ENCODE measurements around the gene SPATA31D3. TPM values are rescaled to one million over a fixed set of nuclear protein-coding genes. Genes with fewer than 3 reads are reported as not detected.

Gene SPATA31D3
- total RNA-seq, 2 donors from 2014 or later, result not detected

GRCh38 chr9:81955625-81956024 lies 12.3 kb downstream of the SPATA31D3 start:
- Histone ChIP-seq H3K36me3 (ENCODE audit: control insufficient read depth, insufficient read depth, low read length) (no peaks in the 10 kb centered on the region), H3K9ac (ENCODE audit: extremely low read depth, low read length, poor library complexity, severe bottlenecking) (no peak overlapping the region), H3K27me3 (ENCODE audit: control insufficient read depth, insufficient read depth, low read length, poor library complexity, severe bottlenecking) (no peaks in the 10 kb centered on the region), H3K27ac (ENCODE audit: low read depth, low read length) (no peak overlapping the region), H3K9me3 (ENCODE audit: control insufficient read depth, low read length) (peaks cover 15% of the 10 kb centered on the region), H3K4me1 (ENCODE audit: control insufficient read depth, insufficient read depth, low read length) (no peaks in the 10 kb centered on the region), H3K4me3 (ENCODE audit: low read length) (no peak overlapping the region)
- peaks cover 2% of the 10 kb centered on the region for H3K36me3 Mint-ChIP-seq (ENCODE audit: low read depth)
- H3K4me1 Mint-ChIP-seq, result no peaks in the 10 kb centered on the region
- no peak for DNase-seq
- no peak overlapping the region for H3K27ac Mint-ChIP-seq
- H3K9me3 Mint-ChIP-seq, result peaks cover 35% of the 10 kb centered on the region
- H3K27me3 Mint-ChIP-seq (ENCODE audit: insufficient read depth), result peaks cover 1% of the 10 kb centered on the region
- TF ChIP-seq, protein P1, sequence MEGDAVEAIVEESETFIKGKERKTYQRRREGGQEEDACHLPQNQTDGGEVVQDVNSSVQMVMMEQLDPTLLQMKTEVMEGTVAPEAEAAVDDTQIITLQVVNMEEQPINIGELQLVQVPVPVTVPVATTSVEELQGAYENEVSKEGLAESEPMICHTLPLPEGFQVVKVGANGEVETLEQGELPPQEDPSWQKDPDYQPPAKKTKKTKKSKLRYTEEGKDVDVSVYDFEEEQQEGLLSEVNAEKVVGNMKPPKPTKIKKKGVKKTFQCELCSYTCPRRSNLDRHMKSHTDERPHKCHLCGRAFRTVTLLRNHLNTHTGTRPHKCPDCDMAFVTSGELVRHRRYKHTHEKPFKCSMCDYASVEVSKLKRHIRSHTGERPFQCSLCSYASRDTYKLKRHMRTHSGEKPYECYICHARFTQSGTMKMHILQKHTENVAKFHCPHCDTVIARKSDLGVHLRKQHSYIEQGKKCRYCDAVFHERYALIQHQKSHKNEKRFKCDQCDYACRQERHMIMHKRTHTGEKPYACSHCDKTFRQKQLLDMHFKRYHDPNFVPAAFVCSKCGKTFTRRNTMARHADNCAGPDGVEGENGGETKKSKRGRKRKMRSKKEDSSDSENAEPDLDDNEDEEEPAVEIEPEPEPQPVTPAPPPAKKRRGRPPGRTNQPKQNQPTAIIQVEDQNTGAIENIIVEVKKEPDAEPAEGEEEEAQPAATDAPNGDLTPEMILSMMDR (conservative IDR thresholded peaks at IDR 0.05), result no peak
- no peak overlapping the region for H3K4me3 Mint-ChIP-seq

DNA sequence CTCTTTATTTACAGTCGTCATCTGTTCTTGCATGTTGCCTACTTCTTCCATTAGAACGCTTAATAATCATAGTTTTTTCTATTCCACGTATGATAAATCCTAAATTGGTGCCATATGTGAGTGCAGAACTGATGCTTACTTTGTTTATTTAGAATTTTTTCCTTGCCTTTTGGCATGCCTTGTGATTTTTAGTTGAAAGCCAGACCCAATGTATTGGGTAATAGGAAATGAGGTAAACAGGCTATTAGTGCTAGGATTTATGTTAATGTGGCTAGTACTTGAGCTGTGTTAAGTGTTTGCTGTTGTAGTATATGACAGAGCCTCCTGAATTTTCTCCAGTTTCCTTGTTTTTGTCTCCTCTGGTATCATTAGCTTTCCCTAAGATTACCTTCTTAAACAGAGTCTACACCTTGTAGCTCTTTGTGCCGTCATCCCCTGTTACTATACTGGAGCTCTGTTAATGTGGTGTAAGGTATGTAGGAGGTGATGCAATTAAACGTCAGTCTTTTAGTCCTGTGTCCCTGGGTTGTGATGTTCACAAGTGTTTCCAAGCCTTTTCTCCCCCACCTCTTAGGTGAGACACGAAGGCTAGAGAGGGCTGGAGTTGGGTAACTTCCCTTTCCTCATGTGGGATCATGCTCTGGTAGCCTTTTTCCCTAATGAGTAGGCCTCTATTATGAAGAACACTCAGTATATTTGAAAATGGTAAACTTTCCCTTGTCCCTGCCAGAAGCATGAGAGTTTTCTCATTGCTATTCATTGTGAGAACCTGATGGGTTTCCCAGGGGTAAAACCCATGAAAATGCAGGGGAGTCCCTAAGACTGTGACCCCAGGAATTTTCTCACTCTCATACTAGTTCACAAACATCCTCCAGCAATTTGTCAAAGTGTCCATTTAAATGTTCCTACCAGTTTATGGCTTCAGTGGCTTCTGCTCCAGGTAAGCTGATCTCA lies 21.2 kb downstream of the SPATA31D3 start:
- H3K27me3 ChIP-seq (ENCODE audit: control insufficient read depth, insufficient read depth, low read length, poor library complexity, severe bottlenecking), result no peaks in the 10 kb centered on the region
- Mint-ChIP-seq H3K27me3 (ENCODE audit: insufficient read depth) (peaks cover 9% of the 10 kb centered on the region), H3K36me3 (ENCODE audit: low read depth) (no peaks in the 10 kb centered on the region), H3K9me3 (peaks cover 3% of the 10 kb centered on the region), H3K4me3 (no peak overlapping the region), H3K27ac (no peak overlapping the region), H3K4me1 (no peaks in the 10 kb centered on the region)
- H3K36me3 ChIP-seq (ENCODE audit: control insufficient read depth, insufficient read depth, low read length), result no peaks in the 10 kb centered on the region
- H3K27ac ChIP-seq (ENCODE audit: low read depth, low read length), result no peak overlapping the region
- H3K9me3 ChIP-seq (ENCODE audit: control insufficient read depth, low read length), result no peaks in the 10 kb centered on the region
- no peak for DNase-seq
- H3K4me3 ChIP-seq (ENCODE audit: low read length), result no peak overlapping the region
- no peak overlapping the region for H3K9ac ChIP-seq (ENCODE audit: extremely low read depth, low read length, poor library complexity, severe bottlenecking)
- no peaks in the 10 kb centered on the region for H3K4me1 ChIP-seq (ENCODE audit: control insufficient read depth, insufficient read depth, low read length)
- WGBS, 2 experiments (ENCODE audit: insufficient coverage in 1 of 2, insufficient read length in 1 of 2), result 88 to 100% methylated on average over 1 to 6 of the region's 6 CpGs
- TF ChIP-seq, protein P1 (conservative IDR thresholded peaks at IDR 0.05), result no peak

GRCh38 chr9:81968026-81968425 lies 24.7 kb downstream of the SPATA31D3 start:
- Mint-ChIP-seq H3K27me3 (ENCODE audit: insufficient read depth) (peaks cover 24% of the 10 kb centered on the region), H3K36me3 (ENCODE audit: low read depth) (no peaks in the 10 kb centered on the region), H3K4me1 (no peaks in the 10 kb centered on the region), H3K9me3 (peaks cover 3% of the 10 kb centered on the region), H3K27ac (no peak overlapping the region), H3K4me3 (no peak overlapping the region)
- DNase-seq, result no peak
- Histone ChIP-seq H3K9me3 (ENCODE audit: control insufficient read depth, low read length) (no peaks in the 10 kb centered on the region), H3K27ac (ENCODE audit: low read depth, low read length) (no peak overlapping the region), H3K4me3 (ENCODE audit: low read length) (no peak overlapping the region), H3K27me3 (ENCODE audit: control insufficient read depth, insufficient read depth, low read length, poor library complexity, severe bottlenecking) (no peaks in the 10 kb centered on the region), H3K9ac (ENCODE audit: extremely low read depth, low read length, poor library complexity, severe bottlenecking) (no peak overlapping the region), H3K36me3 (ENCODE audit: control insufficient read depth, insufficient read depth, low read length) (no peaks in the 10 kb centered on the region), H3K4me1 (ENCODE audit: control insufficient read depth, insufficient read depth, low read length) (no peaks in the 10 kb centered on the region)
- TF ChIP-seq, protein P1 (conservative IDR thresholded peaks at IDR 0.05), result no peak
- WGBS, 2 experiments (ENCODE audit: insufficient coverage in 1 of 2, insufficient read length in 1 of 2), result 84 to 89% methylated on average over 3 of the region's 3 CpGs

All from endodermal cell (in vitro differentiated cells).